ENCODE data around the gene TRMT44.
"Not testable (repeated sequence)": the region's sequence is repeated elsewhere in the genome, so short reads cannot be mapped to it uniquely, and the experiment has no call there.

The TRMT44 gene

GRCh38 chr4:8506373-8507195, 66.0 kb downstream of the TRMT44 start:
- intact Hi-C loops (cut with DNase I): no loop called here
- peak in 9 of 10 donors; percentile 22 to 94 (median 64) for DNase-seq

DNA sequence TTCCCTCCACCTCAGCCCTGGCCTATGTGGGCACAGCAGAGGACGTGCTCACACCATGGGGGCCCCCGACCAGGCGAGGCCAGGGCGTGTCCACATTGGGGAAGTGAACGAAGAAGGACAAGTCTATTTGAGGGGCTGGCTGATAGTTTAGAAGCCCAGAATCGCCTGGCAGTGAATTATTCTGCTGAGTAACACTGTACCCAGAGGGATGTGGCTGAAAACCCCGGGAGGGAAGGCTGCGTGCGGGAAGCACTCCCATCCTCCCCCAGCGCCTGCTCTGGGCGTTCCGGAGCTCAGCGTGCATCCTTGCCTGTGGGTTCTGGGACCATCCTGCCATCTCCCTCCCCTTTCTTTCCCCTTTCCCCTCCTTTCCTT, 66.6 kb downstream of the TRMT44 start:
- intact Hi-C loops (cut with DNase I): no loop called here
- peak in 3 of 10 donors; percentile 41 to 90 (median 71) for DNase-seq

GRCh38 chr4:8507624-8508023, 67.0 kb downstream of the TRMT44 start:
- DNase-seq: peak in 2 of 10 donors; percentile 59 to 68
- intact Hi-C loops (cut with DNase I): no loop called here

DNA sequence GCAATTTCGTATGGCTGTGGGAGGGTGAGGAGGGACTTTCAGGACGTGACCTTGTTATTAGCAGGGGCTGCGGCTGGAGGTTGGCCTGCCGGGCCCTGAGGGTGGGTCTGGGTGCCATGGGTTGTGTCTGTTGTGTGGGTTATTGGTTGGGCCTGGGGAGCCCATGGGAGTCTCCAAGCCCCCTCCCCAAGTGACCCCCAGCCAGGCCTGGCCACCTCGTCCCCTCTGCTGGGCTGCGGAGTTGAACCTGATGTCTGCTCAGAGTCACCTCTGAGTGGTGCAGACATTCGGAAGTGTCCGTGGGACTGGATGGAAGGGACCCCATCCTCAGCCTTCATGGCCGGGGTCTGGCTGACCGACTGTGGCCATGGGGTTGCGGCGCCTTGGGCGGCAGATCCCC, 67.7 kb downstream of the TRMT44 start:
- intact Hi-C loops (cut with DNase I): no loop called here
- peak in 2 of 10 donors; percentile 55 to 61 for DNase-seq

DNA sequence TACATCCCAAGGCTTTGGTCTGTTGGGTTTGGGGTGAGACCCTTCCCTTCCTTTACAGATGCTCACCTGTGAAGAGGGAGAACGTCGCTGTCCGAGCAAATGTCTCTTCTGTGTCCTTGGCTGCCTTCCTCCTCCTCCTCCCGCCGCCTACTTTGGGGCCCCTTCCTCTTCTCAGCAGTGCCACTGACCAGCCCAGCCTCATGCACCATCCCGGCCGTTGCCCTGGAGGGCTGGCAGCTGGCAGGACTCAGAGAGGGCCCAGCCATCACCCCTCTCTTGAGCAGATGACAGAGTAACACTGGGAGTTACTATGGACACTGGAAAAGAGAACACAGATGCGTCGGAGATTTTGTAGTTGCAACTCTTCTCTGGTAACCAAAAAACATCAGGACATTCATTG, 68.2 kb downstream of the TRMT44 start:
- intact Hi-C loops (cut with DNase I): no loop called here
- DNase-seq: peak in 2 of 10 donors; percentile 50

GRCh38 chr4:8509311-8509950, 68.9 kb downstream of the TRMT44 start:
- peak in 2 of 10 donors; percentile 68 to 77 for DNase-seq
- intact Hi-C loops (cut with DNase I): no loop called here

- DNase-seq: peak in 3 of 10 donors; percentile 54 to 59 (median 58)
- intact Hi-C loops (cut with DNase I): no loop called here
Observed at GRCh38 chr4:8510191-8510590, 69.6 kb downstream of the TRMT44 start.

GRCh38 chr4:8510611-8511285, 70.2 kb downstream of the TRMT44 start:
- peak in 3 of 10 donors; percentile 13 to 57 (median 25) for DNase-seq
- intact Hi-C loops (cut with DNase I): no loop called here

- DNase-seq: peak in 1 of 10 donors; percentile 9
- intact Hi-C loops (cut with DNase I): no loop called here
Observed at GRCh38 chr4:8512510-8512909, 71.9 kb downstream of the TRMT44 start.

DNA sequence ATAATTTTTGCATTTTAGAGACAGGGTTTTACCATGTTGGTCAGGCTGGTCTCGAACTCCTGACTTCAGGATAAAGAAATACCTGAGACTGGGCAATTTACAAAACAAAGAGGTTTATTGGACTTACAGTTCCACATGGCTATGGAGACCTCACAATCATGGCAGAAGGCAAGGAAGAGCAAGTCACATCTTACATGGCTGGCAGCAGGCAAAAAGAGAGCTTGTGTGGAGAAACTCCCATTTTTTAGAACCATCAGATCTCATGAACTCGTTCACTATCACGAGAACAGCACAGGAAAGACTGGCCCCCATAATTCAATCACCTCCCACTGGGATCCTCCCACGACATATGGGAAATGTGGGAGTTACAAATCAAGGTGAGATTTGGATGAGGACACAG, 72.5 kb downstream of the TRMT44 start:
- intact Hi-C loops (cut with DNase I); DNase-seq: not testable (repeated sequence)

DNA sequence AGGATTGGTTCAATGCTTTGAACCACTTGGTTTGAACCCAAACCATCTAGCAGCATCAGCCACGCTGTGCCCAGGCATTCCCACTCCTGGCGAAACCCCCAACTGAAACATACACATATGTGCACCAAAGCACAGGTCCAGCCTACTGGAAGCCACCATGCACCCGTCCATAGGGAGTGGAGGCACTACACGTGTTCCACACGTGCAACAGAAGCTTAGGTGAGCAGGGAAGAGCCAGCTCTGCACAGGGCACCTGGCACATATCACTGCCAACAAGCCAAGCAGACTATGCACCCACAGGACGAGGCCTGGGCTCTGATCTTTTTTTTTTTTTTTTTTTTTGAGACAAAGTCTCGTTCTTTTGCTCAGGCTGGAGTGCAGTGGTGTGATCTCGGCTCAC, 73.4 kb downstream of the TRMT44 start:
- peak in 1 of 10 donors; percentile 31 for DNase-seq
- intact Hi-C loops (cut with DNase I): no loop called here

DNA sequence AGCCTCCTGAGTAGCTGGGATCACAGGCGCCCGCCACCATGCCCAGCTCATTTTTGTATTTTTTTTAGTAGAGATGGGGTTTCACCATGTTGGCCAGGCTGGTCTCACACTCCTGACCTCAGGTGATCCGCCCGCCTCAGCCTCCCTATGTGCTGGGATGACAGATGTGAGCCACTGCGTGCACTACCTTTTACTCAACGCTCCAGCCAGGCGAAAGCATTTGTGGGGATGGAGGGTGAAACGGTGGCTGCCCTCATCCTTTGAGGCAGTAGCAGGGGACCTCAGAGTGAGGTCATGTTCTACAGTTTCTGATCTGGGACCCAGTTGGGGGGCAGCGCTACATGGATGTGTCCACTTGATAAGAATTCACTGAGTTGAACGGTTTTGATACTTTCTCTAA, 73.8 kb downstream of the TRMT44 start:
- DNase-seq: peak in 2 of 10 donors; percentile 30 to 31
- intact Hi-C loops (cut with DNase I): no loop called here

DNA sequence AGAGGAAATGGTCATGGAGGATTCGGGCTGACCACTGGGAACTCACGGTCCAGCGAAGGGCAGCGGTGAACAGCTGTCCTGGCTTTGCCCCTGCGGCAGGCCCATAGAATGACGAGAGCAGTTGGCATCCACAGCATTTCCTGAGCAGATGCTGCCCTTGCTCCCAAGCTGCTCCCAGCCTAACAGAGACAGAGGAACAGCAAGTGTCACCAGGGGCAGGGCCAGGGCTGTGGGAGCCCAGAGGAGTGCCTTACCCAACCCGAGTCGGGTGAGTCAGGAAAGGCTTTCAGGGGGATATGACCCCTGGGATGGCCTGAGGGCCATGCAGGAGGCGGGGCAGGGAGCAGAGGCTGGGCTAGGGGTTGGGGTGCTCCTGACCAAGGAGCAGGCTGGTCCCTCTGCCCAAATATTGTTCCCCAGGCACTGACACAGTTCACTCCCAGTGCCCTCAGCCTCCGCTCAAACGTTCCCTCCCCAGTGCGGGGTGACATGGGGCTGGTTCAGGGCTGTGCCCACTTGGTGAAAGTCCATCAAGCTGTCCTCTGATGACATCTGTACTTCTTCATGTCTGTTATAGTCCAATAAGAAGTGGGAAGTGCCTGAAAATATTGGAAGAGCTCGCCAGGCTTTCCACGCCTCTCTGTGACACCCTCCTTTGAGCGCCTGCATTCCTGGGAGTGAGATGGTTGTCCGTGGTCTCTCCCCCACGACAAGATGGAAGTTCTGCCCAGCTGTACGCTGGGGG, 74.9 kb downstream of the TRMT44 start:
- peak in 2 of 10 donors; percentile 50 to 56 for DNase-seq
- intact Hi-C loops (cut with DNase I): no loop called here

DNA sequence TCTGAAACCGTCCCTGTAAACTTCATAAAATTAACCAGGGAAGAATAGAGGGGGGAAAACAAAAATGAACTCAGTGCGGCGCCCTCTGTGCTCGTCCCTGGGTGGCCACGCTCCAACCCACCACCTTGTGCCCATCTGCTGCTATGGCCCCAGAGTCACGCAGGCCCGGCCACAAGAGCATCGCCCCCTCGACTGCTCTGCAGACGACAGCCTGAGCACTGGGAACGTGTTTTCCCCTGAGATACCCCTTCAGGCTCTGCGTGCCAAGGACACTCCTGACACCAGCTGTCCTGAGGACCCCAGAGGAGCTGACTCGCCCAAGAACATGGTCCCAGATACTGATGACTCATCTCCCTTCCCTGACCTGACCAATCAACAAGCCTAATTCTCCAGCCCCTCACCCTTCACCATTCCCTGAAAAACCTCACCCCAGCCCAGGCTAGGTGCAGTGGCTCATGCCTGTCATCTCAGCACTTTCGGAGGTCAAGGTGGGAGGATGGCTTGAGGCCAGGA, 75.5 kb downstream of the TRMT44 start:
- DNase-seq: peak in 2 of 10 donors; percentile 7 to 24
- intact Hi-C loops (cut with DNase I): no loop called here

DNA sequence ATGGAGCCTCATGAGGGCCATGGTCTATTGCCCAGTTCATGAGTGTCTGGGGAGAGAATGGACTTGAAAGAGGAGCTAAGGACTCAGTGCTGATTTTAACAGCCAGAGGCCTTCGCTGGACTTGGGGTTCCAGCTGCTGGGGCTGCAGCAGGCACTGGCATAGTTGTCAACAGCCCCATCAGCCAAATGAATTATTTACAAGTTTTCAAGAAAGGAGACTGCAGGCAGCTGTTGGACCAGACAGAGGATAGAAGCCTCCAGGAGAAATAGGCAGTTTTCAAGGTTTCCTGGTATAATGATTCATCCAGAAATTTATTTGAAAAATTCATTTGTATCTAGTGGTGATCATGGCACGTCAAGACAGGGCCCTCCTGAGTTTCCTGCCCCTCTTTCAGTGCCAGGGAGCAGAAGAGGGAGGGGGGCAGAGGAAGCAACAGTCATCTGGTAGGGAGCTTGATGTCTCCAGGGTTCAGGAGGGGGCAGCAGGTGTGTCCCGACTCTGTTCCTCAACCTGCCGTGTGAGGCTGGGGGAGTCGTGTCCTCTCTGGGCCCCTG, 76.5 kb downstream of the TRMT44 start:
- peak in 2 of 10 donors; percentile 25 to 49 for DNase-seq
- intact Hi-C loops (cut with DNase I): no loop called here

GRCh38 chr4:8517946-8518345, 77.4 kb downstream of the TRMT44 start:
- intact Hi-C loops (cut with DNase I): no loop called here
- DNase-seq: peak in 2 of 10 donors; percentile 52 to 82

DNA sequence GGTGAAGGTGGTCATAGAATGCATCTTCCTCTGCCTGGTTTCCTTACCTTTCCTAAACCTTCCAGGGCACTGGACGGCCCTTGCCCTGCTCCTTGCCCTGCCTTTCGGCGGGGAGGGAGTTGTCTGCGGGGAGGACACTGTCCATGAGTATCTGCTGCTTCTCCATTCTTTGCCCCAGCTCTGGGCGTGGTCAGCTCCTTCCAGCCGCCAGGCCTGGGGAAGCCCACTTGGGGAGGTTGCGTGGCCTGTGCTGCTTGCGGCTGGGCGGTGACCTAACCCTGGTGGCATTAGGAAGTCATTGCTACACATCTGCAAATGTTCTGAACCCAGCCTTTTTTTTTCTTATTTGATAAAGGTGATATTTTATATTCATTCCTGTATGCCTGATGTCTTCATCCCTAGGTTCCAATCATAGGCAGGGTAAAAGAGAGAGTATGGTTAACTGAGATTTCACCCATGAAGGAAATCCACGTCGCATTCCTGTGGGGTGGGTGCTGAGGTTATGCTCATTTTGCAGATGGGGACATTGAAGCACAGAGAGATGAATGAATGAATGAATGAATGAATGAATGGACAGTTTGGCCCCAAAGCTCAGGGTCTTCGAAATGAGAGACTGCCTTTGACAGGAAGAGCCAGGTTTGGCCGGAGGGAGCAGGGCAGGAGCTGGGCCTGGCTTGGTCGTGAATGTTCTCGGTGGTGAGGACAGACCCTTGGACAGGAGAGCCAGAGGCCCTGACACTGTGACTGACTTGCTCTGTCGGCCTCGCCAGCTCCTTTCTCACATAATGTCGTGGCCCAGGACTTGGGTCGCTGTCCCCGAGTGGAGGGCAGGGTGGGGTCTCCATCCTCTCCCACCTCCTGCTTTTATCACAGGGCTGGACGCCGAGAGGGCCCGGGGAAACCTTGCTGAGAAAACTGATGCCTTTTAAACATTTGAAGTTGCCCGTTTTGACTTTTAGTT, 81.9 kb downstream of the TRMT44 start:
- DNase-seq: peak in 2 of 10 donors; percentile 35 to 68
- intact Hi-C loops (cut with DNase I): no loop called here

DNA sequence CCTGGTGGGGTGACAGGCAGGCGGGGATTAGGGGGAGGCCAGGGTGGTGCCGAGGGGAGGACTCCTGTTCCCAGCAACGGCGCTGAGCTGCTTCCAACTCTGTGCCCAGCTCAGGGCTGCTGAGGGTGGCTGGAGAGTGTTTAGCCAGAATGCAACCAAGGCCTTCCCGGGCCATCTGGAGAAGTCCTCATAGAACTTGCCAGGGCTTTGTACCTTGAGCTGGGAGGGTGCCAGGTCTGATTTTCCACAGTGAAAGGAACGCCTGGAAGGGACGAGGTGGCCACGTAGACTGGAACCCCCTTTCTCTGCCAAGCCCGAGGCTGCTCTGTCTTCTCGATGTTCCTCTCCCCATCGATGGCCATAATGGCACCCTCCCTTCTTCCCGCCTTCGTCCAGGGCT, 82.6 kb downstream of the TRMT44 start:
- intact Hi-C loops (cut with DNase I): no loop called here
- DNase-seq: peak in 2 of 10 donors; percentile 59 to 75

- intact Hi-C loops (cut with DNase I): no loop called here
- DNase-seq: peak in 1 of 10 donors; percentile 39
Observed at GRCh38 chr4:8523766-8524165, 83.2 kb downstream of the TRMT44 start.

Measured in posterior cingulate gyrus (tissue), 11 donors.